ENCODE results near the gene SHD. TPM values are rescaled to one million over a fixed set of nuclear protein-coding genes. Genes with fewer than 3 reads are reported as not detected.
A peak's percentile ranks its signal among the peaks of the same experiment; 100 is the strongest.

Gene SHD
- total and polyA plus RNA-seq, 9 of the 15 experiments (the other 6 are each of a cell fraction or from before 2014, with no cell fraction given): 0.05 to 0.62 (median 0.15) TPM; not detected in 5

- TF ChIP-seq TFAM (CRISPR knock-in tag; conservative IDR thresholded peaks at IDR 0.05): no peak
- TF ChIP-seq RBM17 (IDR thresholded peaks at IDR 0.05; ENCODE audit: borderline replicate concordance, low read depth, low read length): no peak
- peak; percentile 25 for TF ChIP-seq BRD9 (IDR thresholded peaks at IDR 0.05; ENCODE audit: low read depth, partially characterized antibody)
- no peak for TF ChIP-seq POLR2AphosphoS5 (IDR thresholded peaks at IDR 0.05; ENCODE audit: control insufficient read depth, insufficient read depth, low read depth, low read length)
- no peak for TF ChIP-seq FOXK1 (CRISPR knock-in tag; IDR thresholded peaks at IDR 0.05; ENCODE audit: borderline replicate concordance)
- TF ChIP-seq NEUROD1 (IDR thresholded peaks at IDR 0.05; ENCODE audit: borderline replicate concordance, low read depth, low read length, partially characterized antibody): no peak
- no peak for TF ChIP-seq NFE2L1 (tag; IDR thresholded peaks at IDR 0.05; ENCODE audit: borderline replicate concordance, low read depth)
- no peak for TF ChIP-seq XRCC3 (IDR thresholded peaks at IDR 0.05)
- no peak for TF ChIP-seq PHB2 (IDR thresholded peaks at IDR 0.05; ENCODE audit: low read depth)
- TF ChIP-seq NCOA4 (IDR thresholded peaks at IDR 0.05; ENCODE audit: partially characterized antibody): no peak
- no peak for TF ChIP-seq ZNF551 (CRISPR knock-in tag; IDR thresholded peaks at IDR 0.05)
- TF ChIP-seq ZBTB2 (IDR thresholded peaks at IDR 0.05): peak; percentile 3; the same call in 1 of the 2 replicates
- TF ChIP-seq COPS2 (conservative IDR thresholded peaks at IDR 0.05): no peak
- no peak for TF ChIP-seq ASH1L (IDR thresholded peaks at IDR 0.05; ENCODE audit: borderline replicate concordance, low read depth, partially characterized antibody)
- no peak for TF ChIP-seq SRSF9 (IDR thresholded peaks at IDR 0.05; ENCODE audit: borderline replicate concordance, low read depth, low read length)
- TF ChIP-seq IRF2 (CRISPR knock-in tag; IDR thresholded peaks at IDR 0.05): no peak
- TF ChIP-seq PREB (CRISPR knock-in tag; IDR thresholded peaks at IDR 0.05): no peak
- TF ChIP-seq, protein P1, sequence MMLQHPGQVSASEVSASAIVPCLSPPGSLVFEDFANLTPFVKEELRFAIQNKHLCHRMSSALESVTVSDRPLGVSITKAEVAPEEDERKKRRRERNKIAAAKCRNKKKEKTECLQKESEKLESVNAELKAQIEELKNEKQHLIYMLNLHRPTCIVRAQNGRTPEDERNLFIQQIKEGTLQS (IDR thresholded peaks at IDR 0.05): no peak
- TF ChIP-seq, protein P1 (CRISPR knock-in tag; conservative IDR thresholded peaks at IDR 0.05): no peak
- TF ChIP-seq, protein P2, sequence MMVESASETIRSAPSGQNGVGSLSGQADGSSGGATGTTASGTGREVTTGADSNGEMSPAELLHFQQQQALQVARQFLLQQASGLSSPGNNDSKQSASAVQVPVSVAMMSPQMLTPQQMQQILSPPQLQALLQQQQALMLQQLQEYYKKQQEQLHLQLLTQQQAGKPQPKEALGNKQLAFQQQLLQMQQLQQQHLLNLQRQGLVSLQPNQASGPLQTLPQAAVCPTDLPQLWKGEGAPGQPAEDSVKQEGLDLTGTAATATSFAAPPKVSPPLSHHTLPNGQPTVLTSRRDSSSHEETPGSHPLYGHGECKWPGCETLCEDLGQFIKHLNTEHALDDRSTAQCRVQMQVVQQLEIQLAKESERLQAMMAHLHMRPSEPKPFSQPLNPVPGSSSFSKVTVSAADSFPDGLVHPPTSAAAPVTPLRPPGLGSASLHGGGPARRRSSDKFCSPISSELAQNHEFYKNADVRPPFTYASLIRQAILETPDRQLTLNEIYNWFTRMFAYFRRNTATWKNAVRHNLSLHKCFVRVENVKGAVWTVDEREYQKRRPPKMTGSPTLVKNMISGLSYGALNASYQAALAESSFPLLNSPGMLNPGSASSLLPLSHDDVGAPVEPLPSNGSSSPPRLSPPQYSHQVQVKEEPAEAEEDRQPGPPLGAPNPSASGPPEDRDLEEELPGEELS (CRISPR knock-in tag; IDR thresholded peaks at IDR 0.05; ENCODE audit: borderline replicate concordance): no peak
- no peak for TF ChIP-seq SIN3B (IDR thresholded peaks at IDR 0.05; ENCODE audit: low read depth)
- peak; percentile 83; the same call in 1 of the 2 replicates for TF ChIP-seq CC2D1A (IDR thresholded peaks at IDR 0.05)
- TF ChIP-seq EGR1 (conservative IDR thresholded peaks at IDR 0.05): 0 out of 2 replicates have a peak, but pooled peaks have one; percentile 38
Measured at GRCh38 chr19:4267901-4268815, 10.9 kb upstream of the SHD start (continued).
